Activated T-cell treated with anti-CD3 and anti-CD28 coated beads for 24 hours (primary cell): Measurements from ENCODE around the gene PYCR2.
"Not testable (repeated sequence)": the region's sequence is repeated elsewhere in the genome, so short reads cannot be mapped to it uniquely, and the experiment has no call there.

Experiments
- DNase-seq: peaks from one replicate; pipeline ENCODE4 v3.0.0-alpha.2; 2020; ENCODE audit warnings: low read depth

Gene PYCR2

DNA sequence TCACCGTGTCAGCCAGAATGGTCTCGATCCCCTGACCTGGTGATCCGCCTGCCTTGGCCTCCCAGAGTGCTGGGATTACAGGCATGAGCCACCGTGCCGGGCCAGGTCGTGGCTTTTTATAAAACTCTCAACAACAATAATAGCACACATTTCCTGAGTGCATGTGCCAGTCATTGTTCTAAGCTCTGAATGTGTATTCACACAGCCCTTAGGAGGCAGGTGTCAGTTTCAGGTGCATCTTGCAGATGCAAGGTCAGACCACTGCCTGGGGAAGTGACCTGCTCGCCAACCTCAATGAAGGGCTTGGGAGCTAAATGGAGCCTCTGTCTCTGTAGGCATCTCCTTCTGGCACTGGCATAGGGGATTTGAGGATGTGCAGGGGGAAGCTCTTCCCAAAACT, 18.5 kb upstream of the PYCR2 start:
- DNase-seq, result no peak

DNA sequence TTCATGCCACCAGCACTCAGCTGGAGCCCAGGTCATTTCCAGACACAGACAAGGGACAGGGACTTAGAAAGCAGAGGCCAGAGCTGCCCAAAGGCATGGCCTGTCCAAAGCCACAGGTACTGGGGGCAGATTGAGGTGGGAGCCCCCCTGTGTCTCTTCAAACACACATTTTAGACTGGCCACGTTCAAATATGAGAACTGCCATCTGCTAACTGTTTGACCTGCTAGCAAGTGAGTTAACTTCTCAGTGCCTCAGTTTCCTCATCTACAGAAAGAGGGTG, 17.8 kb upstream of the PYCR2 start:
- DNase-seq, result no peak

DNA sequence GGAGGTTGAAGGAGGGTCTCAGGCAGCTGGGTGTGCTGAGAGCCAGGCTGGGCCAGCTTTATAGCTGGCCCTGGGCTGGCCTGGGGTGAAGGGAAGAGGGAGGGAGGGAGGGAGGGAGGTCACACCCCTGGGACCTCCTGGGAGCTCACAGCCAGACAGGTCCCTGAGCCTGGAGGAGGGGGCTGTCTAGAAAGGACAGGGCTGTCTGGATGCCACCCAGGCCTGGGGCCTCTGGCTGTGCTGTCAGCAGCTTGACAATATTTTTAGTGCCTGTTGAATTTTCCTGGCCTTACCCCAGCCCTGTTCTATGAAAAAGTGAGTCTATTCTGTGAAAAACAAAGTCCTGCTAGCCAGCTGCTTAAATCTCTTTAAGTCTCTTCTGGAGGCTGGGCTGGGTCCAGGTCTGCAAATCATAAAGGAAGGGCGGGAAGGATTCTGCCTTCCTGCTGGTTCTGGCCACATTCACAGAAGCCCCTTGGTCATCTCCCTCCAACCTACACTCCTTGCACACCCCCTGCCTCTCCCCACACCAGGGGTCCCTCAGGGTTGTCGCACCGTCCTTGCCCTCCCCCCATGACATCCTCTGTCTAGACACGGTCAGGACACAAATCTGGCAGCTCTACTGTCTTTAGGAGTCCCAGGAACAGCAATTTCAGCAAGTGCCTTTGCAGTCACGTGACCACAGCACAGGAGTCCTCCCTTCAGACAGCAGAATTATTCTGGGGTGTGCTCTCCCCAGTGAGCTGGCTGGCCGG, 17.3 kb upstream of the PYCR2 start, which contains the start of gene LEFTY2:
TSS of gene LEFTY2 (minus strand) at position 34 of the 755 bp plus-strand sequence. CDS start 80 bp downstream, outside the sequence.
- no peak for DNase-seq

DNA sequence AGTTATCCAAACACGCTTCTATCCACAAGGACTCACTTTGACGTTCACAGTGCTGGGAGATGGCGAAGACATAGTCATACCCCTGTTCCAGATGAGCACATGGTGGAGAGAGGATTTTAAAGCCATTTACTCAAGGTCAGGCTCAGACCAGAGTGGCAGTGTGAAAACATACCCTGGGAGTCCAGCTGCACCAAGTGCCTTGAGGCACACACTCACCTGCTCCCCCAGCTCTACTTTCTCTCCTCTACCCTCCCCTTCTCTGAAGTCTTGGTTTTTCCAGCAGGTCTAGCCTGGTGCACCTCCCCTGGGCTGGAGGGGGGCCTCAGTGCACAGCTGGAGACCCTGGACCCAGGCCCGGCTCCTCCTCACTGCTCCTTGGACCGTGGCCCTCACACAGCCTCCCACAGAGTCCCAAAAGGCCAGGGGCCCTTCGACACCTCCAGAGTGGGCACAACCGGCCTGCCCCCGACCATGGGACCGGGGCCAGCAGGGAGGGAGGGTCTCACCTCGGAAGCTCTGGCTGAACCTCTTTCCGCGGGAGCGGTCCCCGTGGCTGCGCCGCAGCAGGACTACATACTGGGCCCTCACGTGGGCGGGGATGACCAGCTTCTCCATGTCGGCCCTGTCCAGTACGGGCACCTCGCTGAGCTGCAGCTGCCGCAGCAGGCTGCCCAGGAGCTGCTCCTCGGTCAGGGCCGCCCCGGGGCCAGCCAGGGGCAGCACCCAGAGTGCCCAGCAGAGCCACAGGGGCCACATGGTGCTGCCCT, 16.5 kb upstream of the PYCR2 start:
- DNase-seq, result no peak

DNA sequence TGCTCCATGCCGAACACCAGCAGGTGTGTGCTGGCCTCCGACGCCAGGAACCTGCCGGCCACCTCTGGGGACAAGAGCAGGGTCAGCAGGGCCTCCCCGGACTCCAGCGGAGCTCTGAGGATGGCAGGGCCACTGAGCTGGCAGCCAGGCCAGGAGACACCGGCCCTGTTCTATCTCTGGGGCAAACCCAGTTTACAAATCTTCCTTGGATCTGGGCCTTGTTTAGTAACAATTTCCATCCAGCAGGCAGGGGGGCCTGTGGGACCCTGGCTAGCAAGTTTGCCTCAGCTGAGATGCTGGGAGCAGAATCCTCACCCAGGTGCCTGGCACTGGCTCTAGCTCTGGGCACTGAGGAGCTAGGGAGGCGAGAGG, 15.9 kb upstream of the PYCR2 start:
- not testable (repeated sequence) for DNase-seq

DNA sequence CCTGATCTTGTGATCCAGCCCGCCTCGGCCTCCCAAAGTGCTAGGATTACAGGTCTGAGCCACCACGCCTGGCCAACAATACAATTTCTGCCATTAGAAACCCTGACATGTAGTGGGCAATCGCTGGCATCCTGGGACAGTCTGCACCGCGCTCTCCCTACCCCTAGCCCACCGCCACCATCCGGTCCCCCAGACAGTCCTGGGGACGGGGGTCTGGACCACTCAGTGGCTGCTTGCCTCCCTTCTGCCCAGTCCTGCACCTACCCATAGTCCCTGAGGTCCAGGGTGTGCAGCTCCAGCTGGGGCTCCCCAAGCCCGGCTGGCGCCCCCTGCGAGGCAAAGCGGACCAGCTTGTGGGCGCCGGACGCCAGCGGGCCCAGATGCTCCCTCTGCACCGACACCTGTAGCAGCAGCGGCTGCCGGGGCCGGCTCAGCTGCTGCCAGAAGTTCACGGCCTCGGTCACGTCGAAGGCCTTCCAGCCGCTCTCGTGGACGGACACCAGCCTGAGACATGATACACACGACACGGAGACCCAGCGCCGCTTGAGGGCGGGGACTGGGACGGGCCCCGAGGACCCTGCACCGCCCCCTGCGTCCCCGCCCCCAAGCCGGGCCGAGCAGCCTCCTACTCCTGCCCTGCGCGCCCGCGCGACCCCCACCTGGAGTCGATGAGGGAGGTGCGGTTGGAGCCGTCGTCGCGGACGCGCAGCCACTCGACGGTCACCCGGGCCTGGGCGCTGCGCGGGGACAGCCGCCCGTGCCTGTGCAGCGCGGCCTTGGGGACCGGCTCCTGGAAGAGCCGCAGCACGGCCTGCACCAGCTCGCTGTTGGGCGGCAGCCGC, 15.3 kb upstream of the PYCR2 start:
- not testable (repeated sequence) for DNase-seq

DNA sequence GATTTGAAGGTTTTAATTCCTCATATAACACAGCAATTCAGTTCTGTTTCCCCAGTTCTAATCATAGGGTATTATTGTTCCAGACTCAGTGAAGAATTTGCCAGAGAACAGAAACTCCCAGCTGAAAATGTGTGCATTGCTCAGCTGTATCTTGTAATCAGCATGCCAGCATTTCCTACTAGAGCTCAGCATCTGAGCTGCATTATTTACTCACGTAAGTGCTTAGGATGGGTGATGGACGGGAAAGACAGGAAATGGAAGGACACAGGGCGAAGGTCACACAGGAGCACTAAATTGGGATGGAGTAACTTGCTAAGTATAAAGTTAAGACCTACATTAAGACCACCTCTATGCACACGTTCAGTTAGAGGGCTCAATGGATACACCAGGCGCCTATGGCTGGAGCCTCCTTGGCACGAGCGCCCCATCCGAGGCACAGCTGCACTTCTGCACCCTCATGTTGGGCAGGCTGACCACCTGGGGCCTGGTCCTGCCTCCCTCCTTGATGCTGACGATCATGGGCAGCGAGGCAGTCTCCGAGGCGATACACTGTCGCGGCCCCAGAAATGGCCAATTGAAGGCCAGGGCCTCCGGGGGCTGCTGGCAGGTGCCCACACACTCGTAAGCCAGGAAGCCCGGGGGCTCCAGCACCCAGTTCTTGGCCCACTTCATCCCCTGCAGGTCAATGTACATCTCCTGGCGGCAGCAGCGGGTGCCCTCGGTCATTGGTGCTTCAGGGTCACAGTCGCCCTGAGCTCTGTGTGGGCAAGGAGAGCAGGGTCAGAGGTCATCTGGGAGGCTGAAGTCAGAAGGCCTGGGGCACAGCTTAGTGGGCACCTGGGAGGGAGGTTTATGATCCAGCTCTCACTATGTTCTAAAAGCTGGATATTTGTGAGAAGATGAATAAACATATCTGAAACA, 13.3 kb upstream of the PYCR2 start:
- DNase-seq, result no peak

DNA sequence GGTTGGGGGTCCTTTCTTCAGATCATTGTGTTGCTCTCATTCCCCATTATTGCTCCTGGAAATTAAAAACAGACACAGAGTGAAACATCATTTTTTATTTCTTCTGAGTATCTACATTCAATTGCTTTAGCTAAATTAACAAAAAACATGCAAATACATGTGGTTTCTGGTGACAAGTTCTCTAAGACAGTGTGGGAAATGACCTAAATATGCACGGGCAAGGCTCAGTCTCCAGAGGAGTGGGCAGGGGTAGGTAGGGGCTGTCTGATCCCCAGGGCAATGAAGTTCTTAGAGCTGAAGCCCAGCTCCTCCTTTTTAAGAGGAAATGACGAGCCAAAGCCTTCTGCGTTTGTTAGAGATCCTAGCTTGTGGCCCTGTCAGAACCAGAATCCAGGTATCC, 12.5 kb upstream of the PYCR2 start:
- DNase-seq, result no peak

DNA sequence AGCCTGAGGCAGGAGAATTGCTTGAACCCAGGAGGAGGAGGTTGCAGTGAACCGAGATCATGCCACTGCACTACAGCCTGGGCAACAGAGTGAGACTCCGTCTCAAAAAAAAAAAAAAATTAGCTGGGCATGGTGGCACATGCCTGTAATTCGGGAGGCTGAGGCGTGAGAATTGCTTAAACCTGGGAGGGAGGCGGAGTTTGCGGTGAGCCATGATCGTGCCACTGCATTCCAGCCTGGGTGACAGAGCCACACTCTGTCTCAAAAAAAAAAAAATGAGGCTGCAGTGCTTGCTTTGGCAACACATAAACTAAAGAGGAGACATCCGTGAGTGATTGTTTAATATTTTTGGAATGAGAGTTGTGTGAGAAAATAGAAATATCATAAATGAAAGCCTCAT, 12.0 kb upstream of the PYCR2 start:
- not testable (repeated sequence) for DNase-seq

DNA sequence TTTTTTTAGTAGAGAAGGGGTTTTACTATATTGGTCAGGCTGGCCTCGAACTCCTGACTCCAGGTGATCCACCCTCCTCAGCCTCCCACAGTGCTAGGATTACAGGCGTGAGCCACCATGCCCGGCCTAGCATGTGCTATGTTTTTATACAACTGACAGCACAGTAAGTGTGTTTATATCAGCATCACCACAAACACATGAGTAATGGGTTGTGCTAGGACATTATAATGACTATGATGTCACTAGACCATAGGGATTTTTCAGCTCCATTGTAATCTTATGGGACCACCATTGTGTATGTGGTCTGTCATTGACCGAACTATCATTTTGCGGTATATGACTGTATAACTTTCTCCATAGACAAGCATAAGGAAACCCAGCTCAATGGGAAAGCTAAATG, 10.7 kb upstream of the PYCR2 start:
- DNase-seq, result no peak

DNA sequence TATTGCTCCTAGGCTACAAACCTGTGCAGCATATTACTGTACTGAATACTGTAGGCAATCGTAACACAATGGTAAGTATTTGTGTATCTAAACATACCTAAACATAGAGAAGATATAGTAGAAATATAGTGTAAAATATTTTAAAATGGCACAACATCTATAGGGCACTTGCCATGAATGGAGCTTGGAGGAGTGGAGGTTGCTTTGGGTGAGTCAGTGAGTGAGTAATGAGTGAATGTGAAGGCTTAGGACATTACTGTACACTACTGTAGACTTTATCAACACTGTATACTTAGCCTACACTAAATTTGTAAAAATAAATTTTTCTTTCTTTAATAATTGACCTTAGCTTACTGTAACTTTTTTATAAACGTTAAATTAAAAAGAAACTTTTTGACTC, 9.0 kb upstream of the PYCR2 start:
- DNase-seq, result no peak

DNA sequence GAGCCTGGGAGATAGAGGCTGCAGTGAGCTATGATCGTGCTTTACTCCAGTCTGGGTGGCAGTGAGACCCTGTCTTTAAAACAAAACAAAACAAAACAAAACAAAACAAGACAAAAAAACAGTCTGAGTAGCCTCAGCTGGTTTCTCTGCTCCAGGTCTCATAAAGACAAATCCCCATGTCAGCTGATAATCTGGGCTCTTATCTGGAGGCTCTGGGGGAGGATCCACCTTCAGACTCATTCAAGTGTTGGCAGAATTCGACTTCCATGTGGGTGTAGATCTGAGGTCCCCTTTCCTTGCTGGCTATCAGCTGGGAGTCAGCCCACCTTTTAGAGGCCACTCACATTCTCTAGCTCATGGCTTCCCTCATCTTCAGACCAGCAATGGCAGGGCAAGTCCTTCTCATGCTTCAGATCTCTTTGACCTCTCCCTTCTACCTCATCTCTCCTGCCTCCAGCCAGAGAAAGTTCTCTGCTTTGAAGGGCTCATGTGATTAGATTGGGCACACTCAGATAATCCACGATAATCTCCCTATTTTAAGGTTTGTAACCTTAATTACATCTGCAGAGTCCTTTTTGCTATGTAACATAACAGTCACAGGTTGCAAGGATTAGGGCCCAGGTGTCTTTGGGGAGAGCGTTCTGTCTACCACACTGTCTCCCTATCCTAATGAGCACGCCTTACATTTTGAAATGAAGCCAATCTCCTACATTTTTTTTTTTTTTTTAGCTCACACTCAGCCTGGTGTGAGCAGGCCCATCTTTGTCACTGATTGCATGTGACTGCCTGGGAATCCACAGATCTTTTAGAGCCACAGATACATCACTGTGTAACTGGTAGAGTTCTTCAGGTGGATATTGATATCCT, 7.5 kb upstream of the PYCR2 start:
- DNase-seq, result no peak

DNA sequence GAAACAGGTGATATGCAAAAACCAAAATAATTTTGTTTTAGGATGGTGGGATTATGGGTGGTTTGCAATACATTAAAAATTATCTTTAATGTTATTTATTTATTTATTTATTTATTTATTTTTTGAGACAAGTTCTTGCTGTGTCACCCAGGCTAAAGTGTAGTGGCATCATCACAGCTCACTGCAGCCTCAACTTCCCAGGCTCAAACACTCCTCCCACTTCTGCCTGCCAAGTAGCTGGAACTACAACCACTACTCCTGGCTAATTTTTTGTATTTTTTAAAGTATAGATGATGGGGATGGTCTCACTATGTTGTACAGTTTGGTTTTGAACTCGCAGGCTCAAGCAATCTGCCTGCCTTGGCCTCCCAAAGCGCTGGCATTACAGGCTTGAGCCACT, 6.5 kb upstream of the PYCR2 start:
- DNase-seq, result no peak

DNA sequence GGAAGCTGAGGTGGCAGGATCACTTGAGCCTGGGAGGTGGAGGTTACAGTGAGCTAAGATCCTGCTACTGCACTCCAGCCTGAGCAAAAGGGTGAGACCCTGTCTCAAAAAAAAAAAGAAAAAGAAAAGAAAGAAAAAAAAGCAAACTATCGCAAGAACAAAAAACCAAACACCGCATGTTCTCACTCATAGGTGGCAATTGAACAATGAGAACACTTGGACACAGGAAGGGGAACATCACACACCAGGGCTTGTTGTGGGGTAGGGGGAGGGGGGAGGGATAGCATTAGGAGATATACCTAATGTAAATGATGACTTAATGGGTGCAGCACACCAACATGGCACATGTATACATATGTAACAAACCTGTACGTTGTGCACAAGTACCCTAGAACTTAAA, 5.4 kb upstream of the PYCR2 start:
- not testable (repeated sequence) for DNase-seq

DNA sequence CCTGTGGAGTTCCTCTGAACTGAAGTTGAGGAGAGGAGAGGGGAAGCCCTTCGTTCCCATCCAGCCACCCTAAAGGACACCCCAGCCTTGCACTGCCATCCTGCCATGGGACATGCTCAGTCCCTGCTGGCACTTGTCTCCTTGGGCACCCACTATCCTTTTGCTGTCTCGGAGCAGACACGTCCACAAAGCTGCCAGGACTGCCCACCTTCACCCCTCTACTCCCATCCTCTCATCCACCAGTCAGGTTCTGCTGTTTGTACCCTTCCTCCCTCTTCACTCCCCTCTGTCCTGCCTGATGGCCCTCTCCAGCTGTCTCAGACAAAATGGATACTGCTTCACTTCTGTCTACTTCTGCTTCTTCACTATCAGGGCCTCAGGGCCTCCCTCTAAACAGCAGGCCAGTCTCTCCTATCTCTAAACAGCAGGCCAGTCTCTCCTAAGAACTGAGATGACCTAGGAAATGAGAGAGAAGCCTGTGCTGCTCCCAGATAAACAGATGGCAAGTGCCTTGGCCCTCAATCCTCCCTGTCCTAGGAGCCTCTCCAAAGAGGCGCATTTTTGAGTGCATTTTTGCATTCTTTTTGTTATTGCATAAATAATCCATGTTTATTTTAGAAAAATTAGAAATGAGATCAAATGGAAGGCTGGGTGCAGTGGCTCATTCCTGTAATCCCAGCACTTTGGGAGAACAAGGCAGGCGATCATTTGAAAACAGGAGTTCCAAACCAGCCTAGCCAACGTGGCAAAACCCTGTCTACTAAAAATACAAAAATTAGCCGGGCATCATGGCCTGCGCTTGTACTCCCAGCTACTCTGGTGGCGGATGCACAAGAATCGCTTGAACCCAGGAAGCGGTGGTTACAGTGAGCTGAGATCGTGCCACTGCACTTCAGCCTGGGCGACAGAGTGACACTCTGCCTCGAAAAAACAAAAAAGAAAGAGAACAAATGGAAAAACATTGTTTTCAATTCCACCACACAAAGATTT, 4.4 kb upstream of the PYCR2 start:
- DNase-seq, result peak; percentile 7

DNA sequence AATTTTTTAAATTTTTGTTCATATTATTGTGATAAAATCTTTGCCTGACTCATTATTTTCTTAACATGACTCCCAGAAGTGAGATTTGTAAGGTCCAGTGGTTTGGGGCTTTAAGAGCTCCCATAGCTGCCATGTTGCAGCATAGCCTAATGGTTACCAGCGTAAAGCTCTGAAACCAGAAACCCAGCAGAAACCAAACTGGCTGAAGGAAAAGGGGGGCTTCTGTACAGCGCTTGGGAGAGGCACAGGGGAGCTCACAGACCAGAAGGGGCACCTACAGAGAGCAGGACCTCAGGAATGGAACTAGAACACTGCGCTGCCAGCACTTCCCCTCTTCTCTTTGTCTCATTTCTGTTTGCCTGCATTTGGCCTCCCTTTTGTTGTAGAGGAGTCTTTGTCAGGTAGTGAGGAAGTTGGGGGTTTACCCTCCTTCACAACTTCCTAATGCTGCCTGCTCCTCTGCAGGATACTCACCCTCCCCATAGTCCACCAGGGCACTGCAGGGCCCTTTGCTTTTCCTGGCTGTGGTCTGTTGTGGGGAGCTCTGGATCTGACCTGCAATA, 2.6 kb upstream of the PYCR2 start:
- no peak for DNase-seq

DNA sequence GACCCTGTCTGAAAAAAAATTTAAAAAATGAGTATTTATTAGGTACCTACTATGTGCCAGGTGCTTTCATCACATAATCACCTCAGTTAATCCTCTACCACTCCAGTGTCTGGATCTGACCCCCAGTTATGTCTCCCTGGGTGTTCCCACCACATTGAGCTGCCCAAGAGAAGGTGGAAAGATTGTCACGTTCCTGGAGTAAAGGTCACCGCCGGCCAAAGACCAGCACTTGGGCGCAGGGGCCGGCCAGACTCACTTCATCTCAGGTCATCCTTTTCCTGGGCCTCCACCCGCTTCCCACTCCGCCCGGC, 714 bp downstream of the PYCR2 start:
- DNase-seq, result no peak

DNA sequence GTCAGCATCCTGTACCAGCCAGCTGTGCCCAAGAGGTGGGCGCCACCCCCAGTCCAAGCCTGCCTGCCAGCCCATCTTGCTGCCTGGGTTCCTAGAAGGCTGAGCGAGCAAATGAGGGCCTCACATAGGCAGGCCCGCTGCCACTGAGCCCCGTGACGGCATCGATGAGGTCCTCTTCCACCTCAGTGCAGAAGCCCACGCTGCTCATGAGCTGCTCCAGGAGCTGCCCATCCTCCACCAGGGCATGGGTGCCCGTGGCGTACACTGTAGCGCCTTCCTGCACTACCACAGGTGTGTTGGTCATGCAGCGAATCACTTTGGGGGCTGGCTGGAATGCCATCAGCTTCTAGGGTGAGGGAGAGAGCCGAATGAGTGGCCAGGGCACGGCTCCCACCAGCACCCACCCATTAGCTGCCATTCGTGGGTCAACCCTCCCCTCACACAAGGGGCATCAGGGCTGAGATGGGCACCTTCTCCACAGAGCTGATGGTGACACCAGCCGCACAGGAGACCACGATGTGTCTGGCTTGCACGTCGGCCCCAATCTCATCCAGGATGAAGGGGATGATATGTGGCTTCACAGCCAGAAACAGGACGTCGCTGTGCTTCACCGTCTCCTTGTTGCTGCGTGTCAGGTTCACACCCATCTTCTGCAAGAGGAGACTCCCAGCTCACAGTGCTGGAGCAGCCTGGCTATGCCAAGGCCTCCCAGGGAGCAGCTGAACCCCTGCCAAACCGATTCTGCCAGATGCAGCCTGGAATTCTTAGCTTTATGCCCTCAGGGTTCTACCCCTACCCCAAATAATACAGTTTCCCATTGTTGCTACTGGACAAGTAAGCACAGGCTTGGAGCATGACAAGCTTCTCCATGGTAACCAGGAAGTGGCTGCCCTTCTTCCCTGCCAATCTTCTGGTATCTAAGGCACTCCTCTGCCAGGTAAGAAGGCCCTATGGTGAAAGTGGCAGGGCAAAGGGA, 2.0 kb downstream of the PYCR2 start:
- no peak for DNase-seq
